ENCODE data around the gene NPIPA1.
"Not testable (repeated sequence)": the region's sequence is repeated elsewhere in the genome, so short reads cannot be mapped to it uniquely, and the experiment has no call there.

Gene NPIPA1

GRCh38 chr16:14930971-14931370, 6.3 kb upstream of the NPIPA1 start:
- DNase-seq = not testable (repeated sequence)

- DNase-seq = not testable (repeated sequence)
These were observed 4.5 kb upstream of the NPIPA1 start for GRCh38 chr16:14932581-14933375.

DNA sequence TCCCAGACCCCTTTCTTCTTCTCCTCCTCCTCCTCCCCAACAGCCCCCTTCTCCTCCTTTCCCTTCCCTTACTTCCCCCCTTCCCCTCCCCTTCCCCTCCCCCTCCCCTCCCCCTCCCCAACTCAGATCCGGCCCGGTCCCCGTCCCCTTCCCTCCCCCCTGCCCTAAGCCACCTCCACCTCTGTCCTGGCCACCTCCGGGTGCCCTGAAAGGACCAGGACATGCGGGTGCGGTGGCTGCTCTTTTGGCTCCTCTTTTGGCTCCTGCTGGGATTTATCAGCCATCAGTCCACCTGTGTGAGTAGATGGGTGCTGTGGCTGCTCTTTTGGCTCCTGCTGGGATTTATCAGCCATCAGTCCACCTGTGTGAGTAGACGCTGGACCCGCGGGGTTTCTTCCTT, 751 bp downstream of the NPIPA1 start:
- DNase-seq = not testable (repeated sequence)

DNA sequence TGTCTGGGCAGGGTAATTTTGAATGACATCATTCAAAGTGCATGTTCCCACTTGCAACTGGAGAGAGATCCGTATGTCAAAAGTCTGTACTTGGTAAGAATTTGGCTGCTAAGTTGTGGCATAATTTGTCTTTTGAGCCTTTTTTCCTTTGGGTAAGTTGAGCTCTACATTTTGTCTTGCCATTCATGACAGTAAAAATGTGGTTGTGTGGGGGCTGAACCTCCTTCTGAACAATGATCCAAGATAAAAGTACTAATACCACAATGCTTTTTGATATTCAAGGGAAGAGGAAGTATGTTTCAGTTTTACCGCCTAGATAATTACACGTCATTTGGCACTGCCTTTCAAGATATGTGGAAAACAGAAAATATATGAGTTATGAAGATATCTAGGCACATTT, 5.4 kb downstream of the NPIPA1 start:
- DNase-seq = not testable (repeated sequence)

- DNase-seq = no peak
These were observed 18.4 kb downstream of the NPIPA1 start for GRCh38 chr16:14955546-14956231.

DNA sequence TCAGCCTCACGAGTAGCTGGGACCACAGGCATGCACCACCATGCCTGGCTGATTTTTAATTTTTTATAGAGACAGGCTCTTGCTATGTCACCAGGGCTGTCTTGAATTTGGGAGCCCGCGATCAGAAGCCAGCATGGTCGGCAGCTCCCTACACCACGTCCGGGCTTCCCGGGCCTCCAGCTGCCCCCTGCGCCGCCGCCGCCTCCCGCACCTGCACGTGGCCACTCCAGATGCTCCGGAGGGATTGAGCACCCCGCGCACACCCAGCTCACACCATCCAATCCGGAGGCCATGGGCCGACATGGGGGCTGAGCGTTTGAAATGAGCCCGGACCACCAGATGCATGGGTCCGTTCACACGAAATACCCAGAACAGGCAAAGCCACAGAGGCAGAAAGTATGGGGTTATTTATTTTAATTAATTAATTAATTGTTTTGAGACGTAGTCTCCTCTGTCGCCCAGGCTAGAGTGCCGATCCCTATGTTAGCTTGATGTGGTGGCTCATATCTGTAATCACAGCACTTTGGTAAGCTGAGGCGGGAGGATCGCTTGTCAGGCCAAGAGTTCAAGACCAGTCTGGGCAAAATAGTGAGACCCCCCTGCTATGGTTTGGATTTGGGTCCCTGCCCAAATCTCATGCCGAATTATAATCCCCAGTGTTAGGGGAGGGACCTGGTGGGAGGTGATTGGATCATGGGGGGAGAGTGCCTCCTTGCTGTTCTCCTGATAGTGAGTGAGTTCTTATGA, 20.5 kb downstream of the NPIPA1 start:
- DNase-seq = no peak

DNA sequence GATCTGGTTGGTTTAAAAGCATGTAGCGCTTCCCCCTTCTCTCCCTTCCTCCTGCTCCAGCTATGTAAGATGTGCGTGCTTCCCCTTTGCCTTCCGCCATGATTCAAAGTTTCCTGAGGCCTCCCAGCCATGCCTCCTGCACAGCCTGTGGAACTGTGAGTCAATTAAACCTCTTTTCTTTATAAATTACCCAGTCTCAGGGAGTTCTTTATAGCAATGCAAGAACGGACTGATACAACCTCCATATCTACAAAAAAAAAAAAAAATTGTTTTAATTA, 21.0 kb downstream of the NPIPA1 start:
- no peak for DNase-seq

- DNase-seq = no peak
These were observed 21.7 kb downstream of the NPIPA1 start for GRCh38 chr16:14958970-14959369.

- no peak for DNase-seq
These were observed 24.4 kb downstream of the NPIPA1 start for GRCh38 chr16:14961405-14962186.

DNA sequence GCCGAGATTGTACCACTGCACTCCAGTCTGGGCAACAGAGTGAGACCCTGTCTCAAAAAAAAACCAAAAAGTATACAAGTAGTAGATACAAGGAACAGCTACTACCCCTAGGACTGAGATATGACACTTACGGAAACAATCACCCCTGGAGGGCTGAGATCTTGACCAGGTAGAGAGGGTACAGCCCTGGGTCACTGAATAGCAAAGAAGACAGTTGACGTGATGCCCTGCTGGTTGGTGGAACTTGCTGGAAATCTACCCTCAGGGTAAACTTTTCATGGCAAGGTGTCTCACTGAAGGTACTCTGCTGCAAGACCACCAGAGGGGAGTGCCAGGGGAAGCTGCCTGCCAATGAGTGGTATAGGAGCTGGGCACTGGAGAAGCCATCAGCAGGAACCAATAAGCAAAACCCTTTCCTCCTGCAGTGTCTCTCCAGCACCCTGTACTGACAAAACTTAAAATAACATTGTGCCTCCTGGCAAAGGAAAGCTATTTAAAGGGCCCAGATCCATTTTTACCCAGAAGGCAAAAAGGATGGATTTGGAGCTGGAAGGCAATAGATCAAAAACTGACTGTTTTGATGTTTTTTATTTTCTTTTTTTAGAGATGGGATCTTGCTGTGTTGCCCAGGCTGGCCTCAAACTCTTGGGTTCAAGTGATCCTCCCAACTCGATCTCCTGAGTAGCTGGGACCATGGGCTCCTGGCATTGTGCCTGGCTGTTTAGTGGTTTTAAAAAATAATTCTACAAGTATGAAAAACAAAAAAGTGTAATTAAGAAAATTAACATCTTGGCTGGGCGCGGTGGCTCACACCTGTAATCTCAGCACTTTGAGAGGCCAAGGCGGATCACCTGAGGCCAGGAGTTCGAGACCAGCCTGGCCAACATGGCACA, 26.3 kb downstream of the NPIPA1 start:
- no peak for DNase-seq

DNA sequence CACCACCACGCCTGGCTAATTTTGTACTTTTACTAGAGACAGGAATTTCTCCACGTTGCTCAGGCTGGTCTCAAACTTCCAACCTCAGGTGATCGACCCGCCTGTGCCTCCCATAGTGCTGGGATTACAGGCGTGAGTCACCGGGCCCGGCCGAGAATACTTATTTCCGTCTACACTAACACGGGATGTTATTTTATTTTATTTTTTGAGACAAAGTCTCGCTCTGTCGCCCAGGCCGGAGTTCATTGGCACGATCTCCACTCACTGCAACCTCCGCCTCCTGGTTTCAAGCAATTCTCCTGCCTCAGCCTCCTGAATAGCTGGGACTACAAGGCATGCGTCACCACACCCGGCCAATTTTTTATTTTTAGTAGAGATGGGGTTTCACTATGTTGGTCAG, 28.1 kb downstream of the NPIPA1 start:
- DNase-seq = no peak

DNA sequence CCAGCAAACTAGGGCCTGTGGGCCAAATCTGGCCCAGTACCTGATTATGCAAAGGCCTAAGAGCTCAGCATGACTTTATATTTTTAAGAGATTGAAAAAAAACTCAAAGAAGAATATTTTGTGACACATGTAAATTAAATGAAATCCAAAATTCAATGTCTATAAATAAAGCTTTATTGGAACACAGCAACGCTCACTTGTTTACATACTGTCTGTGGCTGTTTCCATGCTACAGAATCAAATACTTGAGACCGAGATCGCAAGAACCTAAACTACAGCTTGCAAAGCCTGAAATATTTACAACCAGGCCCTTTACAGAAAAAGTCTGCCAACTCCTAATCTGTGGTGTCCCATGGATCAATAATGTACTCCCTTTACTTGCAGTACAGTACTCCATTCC, 32.6 kb downstream of the NPIPA1 start:
- not testable (repeated sequence) for DNase-seq

DNA sequence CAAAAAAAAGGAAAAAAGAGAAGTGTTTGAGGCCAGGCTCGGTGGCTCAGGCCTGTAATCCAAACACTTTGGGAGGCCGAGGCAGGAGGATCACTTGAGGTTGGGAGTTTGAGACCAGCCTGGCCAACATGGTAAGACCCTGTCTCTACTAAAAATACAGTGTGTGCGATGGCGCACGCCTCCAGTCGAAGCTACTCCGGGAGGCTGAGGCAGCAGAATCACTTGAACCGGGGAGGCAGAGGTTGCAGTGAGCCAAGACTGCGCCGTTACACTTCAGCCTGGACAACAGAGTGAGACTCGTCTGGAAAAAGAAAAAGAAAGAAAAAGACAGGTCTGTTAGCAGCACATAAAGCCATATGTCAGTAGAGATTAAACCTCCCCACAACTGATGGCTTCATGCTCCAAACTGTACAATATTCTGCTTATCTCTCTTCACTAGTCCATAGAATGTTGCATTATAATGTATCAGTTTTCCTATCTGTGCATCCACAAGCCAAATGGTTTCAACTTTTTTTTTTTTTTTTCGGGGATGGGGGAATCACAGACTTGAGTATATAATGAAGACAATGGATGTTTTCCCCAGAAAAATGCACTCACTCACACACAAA, 34.5 kb downstream of the NPIPA1 start:
- not testable (repeated sequence) for DNase-seq

GRCh38 chr16:14973785-14974322, 36.6 kb downstream of the NPIPA1 start:
- not testable (repeated sequence) for DNase-seq

DNA sequence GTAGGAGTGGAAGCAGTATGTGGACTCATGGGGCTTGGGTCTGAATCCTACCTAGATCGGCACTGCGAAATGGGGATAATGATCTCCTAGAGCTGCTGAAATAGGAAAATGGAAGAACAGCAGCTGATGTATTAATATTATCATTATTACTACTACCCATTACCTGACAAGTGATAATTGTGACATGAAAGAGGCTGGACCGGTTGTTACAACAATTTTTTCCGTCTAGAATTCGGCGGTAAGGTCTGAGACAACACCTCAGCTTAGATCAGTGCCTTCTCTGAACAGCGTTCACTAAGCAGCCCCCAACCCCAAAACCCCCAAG, 37.0 kb downstream of the NPIPA1 start:
- DNase-seq = not testable (repeated sequence)

DNA sequence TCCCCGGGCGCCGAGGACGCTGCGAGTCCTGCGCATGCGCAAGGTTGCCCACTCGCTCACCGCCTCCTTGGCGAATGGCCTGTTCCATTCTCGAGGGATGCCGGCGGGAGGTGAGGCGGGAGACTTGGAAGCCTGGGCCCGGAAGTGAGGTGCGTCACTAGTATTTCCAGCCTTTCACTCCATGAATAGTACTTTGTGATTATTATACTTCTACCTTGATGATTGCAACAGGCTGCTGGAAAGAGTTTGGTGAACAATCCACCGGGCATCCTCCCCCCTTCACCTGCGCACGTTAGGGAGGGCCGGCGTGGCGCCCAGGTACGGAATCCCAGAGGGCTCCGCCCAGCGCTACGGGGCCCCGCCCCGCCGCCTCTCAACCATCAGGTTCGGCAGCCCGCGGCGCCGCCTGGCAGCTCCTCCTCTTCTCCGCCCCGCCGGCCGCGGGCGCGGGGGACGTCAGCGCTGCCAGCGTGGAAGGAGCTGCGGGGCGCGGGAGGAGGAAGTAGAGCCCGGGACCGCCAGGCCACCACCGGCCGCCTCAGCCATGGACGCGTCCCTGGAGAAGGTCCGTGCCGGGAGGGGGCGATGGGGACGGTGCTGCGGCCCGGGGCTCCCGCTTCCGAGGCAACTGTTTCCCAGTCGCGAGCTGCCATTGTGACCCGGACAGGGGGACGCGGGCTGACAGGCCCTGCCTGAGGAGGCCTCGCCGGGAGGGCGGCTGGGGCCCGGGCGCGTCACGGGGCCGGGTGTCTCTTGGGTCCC, 37.6 kb downstream of the NPIPA1 start, which contains the start of gene PDXDC1:
Gene PDXDC1, plus strand, starts transcription at position 371 of the 762 bp plus-strand sequence. Its CDS starts 174 bp downstream, at position 545.
- DNase-seq = peak; percentile 86

DNA sequence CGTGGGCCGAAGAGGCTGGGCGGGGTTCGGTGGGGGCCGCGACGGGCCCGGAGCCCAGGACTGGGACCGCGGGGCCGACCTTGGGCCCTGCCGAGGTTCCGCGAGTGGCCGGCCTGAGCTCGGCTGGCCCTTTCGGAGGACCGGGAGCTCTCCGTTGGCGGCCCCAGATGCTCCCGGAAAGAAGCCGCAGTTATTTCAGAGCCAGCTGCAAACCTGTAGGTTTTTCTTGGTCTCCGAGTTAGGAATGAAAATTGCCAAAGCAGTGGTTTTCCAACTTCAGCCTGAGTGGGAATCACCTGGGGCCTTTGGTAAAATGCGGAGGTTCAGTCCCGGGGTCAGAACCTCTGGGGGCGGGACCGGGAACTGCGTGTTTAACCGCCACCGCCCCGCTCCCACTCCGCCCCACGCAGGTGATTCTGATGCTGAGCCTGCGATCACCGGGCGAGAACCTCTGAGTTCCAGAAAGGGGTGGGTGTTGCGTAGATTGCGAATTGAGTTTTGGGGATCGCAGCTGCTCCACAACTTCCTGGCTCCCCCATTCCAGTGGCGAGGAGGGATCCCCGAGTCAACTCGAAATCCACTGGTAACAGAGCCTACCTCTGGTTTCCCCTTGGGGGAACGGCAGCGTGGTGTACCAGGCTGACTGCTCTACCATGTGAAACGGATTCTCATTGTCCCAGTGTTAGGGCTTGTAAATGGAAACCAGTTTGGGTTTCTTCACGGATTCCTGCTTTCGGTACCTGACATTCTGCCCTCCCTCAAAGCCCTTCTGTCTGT, 38.4 kb downstream of the NPIPA1 start:
- not testable (repeated sequence) for DNase-seq

GRCh38 chr16:14976971-14977736, 39.9 kb downstream of the NPIPA1 start:
- not testable (repeated sequence) for DNase-seq

DNA sequence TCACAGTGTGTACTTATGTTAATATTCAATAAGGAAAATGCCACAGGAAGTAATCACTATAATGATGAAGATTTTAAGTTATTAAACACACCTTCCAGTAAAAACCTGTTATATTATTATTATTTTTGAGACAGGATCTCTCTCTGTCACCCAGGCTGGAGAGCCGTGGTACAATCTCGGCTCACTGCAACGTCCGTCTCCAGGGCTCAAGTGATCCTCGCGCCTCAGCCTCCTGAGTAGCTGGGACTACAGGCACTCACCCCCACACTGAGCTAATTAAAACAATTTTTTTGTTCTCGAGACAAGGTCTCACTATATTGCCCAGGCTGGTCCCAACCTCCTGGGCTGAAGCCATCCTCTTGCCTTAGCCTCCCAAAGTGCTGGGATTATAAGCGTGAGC, 41.0 kb downstream of the NPIPA1 start:
- not testable (repeated sequence) for DNase-seq

Measured in cortex of kidney (tissue), 1 donor.